Prostate gland (tissue), 2 donors: ENCODE data around the gene CAPN5.

Experiments used
- POLR2A ChIP-seq: fragments of 450-650 bp; IDR thresholded peaks from one replicate; pipeline ENCODE4 v1.6.1; 2016; ENCODE audit warnings: antibody characterized with exemption, mild to moderate bottlenecking
- POLR2AphosphoS5 ChIP-seq: sonication (generic); formaldehyde crosslinking; IDR thresholded peaks from one replicate; pipeline ENCODE4 v1.6.1; 2017; ENCODE audit warnings: antibody characterized with exemption
- TF ChIP-seq, protein P1 (sequence below), 4 experiments: fragments of 200-600 bp in 2 of 4; fragments of 450-650 bp in 2 of 4; sonication (generic) in 2 of 4; IDR thresholded peaks; 1 replicate in 3 of 4; 2 replicates in 1 of 4; pipeline ENCODE4 v1.5.1; 2016 to 2019; ENCODE audit warnings: antibody characterized with exemption in 4 of 4, mild to moderate bottlenecking in 2 of 4, moderate library complexity in 2 of 4

DNA sequence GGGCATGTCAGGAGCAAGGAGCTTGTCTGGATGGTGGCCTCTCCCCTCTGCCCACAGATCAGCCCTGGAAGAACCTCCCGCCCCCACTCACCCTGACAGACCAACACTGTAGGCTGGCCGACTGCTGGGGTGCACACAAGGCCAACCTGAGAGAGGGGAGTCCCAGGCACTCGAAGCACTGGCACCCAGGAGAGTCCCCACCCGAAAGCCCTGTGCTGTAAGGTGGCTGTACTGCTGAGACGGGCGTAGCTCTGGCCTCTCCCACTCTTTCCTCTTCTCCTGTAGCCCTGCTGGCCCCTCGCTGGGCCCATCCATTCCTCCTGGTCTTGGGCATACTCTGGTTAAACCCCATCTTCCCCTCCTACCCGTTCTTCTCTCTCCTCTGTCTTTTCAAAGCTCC is 101.0 kb downstream of the CAPN5 start:
- TF ChIP-seq, protein P1, sequence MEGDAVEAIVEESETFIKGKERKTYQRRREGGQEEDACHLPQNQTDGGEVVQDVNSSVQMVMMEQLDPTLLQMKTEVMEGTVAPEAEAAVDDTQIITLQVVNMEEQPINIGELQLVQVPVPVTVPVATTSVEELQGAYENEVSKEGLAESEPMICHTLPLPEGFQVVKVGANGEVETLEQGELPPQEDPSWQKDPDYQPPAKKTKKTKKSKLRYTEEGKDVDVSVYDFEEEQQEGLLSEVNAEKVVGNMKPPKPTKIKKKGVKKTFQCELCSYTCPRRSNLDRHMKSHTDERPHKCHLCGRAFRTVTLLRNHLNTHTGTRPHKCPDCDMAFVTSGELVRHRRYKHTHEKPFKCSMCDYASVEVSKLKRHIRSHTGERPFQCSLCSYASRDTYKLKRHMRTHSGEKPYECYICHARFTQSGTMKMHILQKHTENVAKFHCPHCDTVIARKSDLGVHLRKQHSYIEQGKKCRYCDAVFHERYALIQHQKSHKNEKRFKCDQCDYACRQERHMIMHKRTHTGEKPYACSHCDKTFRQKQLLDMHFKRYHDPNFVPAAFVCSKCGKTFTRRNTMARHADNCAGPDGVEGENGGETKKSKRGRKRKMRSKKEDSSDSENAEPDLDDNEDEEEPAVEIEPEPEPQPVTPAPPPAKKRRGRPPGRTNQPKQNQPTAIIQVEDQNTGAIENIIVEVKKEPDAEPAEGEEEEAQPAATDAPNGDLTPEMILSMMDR (IDR thresholded peaks at IDR 0.05): no peak
- TF ChIP-seq POLR2A (no peak), POLR2AphosphoS5 (no peak)
